Kidney tubule cell (primary cell): Measurements from ENCODE around the gene FAM217A.

Experiments
- DNase-seq: peaks from one replicate; pipeline ENCODE4 v3.0.0-alpha.2; 2018; ENCODE audit warnings: low spot score

Gene FAM217A

DNA sequence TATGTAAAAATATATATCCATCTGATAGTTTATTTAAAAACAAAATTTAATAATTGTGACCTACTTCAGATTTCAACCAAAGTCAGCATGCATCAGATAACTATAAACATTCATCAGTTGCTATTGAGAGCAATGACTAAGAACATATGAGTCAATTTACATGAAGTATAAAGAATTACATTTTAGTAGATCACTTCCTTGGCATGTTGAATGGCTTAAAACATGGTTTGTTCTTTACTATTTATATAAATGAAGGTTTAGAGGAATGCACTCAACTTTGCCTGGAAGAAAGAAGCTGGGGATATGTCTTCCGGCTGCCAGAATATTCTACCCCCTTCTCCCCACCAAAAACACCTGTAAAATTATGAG is 6.4 kb upstream of the FAM217A start:
- DNase-seq = peak; percentile 43

DNA sequence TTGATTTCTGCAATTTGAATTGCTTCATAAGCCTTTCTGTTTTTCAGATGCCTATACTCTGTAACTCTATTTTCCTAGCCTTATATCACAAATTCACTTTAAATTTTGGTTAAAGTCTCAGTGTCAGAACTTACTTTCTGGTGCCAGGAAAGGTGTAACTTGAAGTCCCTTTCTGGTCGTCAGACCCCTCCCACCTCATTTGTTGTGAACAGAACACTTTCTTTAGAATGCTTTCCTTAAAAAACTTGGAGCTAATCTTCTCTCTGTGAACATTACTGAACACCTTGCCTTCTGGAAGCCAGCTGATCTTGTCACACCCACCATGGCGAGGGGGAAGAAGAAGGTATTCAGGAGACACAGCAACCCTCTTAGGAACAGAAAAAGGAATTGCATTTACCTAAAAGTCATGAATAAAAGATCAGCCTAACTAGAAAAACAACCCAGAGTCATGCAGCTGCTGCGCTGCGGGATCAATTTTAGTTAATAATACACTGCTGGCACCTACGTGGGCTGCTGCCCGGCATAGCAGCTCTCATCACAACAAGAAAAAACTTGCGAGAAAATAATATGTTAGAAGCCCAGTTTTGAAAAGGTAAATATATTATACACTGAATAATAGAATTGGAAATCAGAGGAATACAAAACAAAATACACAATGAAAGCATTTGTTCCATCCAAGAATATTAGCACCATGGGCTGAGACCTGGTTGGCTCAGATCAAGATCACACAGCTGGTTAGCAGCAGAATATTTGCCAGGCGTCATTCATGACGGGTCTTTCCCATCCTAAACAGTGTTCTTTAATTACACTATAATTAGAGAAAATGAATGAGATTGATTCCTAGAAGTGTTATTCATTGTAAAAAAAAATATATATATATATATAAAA is 5.8 kb upstream of the FAM217A start:
- DNase-seq = peak; percentile 57

DNA sequence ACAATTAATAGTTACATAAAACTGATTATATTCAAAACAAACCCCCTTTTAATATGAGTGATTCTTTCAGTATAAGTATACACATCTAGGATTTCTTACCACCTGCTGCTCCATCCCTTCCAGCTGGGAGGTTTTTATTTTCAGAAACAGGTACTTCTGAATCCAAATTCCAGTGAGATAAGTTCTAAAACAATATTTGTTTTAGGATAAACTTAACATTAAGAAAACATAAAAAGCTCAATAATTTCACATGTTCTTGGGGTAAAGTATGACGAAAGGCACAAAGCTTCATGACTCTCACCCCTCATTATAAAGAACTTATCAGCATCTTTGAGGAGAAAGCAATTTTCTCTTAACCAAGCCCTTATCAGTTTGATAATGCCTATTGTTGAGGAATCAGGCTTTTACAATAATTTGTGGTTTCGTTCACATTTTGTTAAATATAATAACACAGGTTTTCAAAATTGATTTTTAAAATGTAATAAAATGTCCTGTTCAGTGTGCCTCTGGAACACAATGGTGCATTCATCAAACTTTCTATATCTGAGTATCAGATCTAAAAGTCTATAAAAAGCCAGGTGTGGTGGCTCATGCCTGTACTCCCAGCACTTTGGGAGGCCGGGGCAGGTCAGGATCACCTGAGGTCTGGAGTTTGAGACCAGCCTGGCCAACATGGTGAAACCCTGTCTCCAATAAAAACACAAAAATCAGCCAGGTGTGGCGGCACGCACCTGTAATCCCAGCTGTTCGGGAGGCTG is 4.3 kb downstream of the FAM217A start:
- no peak for DNase-seq

DNA sequence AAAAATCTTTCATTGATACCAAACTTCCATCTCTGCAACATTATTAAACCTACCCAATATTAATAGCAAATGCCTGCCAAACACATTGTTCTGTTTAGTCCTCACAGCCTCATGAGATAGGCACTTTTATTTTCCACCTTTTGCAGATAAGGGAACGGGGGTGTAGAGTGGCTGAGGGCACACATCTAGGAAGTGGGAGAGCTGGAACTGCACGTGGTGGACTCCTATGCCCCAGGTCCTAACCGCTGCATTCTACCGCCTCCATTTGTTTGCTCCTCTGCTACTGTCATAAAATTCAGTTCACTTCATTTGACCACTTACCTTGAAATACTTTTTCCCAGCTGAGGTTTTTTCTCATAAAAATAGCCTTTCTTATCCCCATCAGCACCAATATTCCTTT is 7.6 kb downstream of the FAM217A start:
- DNase-seq = no peak

DNA sequence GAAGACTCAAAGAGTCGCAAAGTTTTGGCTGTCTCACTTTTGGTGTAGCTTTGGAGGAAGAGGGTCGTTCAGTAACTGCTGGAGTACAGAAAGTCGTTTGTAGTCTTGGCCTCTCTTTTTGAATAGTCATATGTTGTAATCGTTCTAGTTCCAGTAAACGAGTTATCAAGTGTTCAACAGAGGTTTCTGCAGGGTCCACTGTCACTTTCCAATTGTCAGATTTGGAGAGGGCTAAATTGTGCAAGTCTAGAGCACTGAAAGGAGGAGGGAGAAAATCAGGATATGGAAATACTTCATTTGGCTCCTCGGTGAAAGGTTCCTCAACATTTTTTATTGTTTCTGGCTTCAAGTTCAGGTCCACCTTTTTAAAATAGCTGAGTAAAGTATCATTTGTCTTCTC is 9.7 kb downstream of the FAM217A start:
- DNase-seq = no peak

DNA sequence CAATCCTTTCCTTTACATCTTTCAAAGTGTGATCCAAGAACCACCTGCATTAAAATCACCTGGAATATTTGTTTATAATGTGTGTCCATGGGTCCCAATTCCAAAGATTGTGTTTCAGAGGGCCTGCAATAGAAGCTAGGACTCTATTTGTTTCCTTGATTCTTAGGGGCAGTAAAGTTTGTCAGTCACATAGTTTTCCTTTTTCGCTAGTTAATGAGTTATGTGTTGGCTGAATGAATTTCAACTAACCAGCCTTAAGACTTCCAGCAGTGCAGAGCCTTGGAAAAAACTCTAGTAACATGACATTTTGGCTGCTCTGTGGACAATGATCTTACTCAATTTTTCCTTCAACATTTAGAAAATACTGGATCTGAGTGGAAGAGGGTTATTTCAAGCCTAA is 11.3 kb downstream of the FAM217A start:
- peak; percentile 48 for DNase-seq

DNA sequence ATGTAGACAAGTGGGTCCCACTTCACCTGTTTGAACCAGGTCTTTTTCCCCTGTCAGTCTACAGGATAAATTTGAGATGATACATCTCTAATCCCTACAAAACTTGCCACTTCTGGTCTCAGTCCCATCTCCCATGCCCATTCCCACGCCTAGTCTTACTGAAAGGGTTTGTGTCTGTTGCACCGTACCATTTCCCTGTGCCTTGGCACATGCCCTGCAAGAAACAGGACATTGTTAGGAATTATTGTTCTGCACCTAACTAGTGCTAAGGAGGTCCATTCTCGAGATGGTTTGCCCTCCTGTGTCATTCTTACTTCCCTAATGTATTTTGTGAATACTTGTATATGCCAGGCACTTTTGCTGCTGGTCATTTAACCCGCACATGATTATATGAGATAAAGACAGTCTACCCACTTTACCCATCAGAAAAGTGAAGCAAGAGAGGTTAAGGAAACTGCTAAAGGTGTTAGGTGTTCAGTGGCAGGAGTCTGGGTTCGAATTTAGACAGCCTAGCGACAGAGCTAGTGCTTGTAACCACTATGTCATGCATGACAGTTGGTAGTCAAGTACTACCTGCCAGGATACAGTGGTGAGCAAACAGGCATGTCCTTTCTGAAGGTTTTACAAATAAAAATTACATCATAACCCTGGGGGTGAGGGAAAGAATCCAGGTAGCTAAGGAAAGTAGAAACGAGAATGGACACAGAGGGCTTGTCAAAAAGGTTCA is 12.7 kb downstream of the FAM217A start:
- peak; percentile 78 for DNase-seq

DNA sequence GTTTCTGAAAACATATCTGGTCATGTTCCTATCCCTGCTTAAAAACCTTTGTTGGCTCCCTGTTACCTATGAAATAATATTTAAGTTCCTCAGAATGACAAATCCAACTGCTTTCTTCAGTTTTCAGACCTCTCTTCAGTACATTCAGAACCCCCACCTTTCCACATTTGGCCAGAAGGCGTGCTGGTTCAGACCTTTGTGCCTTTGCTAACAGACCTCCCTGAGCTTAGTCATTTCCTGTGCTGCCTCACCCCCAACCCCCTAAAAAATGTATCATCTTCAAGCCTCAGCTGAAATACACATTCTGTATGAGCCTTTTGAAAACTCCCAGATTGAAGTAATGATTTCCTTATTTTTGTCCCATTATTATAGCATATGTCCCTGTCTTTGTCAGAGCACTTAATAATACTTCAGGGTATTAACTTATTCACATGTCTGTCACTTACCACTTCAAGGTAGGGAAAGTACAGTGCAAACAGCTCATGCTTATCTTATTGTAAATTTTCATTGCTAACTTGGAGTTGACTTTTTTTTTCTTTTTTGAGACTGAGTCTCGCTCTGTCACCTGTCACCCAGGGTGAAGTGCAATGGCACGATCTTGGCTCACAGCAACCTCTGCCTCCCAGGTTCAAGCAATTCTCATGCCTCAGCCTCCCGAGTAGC is 19.7 kb downstream of the FAM217A start:
- peak; percentile 88 for DNase-seq

DNA sequence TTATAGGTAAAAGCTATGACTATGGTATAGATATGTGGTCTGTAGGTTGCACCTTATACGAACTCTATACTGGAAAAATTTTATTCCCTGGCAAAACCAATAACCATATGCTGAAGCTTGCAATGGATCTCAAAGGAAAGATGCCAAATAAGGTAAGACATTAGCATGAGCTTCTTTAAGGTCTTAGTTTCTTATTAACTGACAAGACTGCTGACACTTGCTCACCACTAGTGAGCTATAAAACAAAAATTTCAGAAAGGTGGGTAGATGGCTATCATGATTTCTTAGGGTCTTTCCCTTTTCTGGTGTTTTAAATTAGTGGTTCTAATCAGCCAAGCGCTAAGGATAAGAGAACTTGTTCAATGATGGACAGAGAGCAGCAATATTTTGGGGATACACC is 21.9 kb downstream of the FAM217A start:
- peak; percentile 72 for DNase-seq

DNA sequence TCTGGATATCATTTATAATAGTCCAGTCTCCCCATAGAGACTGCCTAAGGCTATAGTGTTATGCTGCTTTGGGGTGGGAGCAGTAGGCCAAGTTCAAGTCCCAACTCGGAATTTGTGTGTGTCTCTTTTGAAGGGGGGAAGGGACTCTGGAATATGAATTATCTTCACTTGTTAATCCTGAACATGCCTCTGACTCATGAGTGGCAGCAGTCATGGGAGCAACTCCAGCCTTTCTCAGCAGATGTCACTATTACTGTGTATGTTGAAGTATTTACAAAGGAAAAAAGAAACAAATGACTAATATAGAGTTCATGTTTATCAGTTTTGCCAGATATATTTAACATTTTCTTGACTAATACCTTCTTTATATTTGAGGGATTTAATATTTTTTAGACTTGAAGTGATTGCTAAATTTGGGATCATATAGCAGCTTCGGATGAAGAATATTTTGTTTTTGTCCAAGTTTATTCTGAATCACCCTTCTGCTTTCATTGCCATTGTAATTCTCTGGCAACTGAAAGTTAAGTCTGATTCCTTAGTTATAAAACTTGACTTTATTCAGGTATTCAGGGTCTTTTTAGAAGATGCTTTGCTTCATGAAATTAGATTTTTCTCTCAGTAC is 23.4 kb downstream of the FAM217A start:
- peak; percentile 82 for DNase-seq

DNA sequence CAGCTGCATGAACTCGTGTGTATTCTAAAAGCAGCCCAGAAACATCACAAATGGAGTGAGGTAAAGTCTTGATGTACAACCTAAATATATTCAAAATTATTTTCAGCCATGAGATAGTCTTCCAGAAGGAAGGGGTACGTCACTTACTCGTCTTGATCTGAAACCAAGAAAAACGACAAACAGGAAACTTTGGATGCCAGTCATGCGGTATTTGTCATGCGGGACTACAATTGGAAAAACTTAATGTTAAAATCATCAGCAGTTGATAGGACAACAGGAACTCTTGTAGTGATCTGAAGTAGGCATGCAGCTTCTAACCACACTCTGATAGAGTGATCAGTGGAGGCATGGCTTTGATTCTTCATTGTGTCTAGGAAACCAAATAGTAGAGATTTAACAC is 29.7 kb downstream of the FAM217A start:
- no peak for DNase-seq

DNA sequence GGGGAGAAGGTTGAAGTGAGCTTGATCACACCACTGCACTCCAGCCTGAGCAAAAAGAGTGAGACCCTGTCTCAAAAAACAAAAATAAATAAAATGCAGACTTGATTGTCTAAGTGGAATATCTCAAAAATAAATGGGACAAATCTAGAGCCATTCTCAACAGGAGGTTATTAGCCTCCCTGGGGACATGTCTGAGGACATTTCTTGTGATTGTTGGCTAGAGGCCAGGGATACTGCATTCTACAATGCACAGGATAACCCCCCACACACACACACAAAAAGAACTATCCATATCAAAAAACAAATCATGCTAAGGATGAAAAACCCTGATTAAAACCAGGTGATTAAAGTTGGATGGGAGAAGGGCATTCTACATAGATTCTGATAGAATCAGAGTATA is 37.5 kb downstream of the FAM217A start:
- DNase-seq = no peak

DNA sequence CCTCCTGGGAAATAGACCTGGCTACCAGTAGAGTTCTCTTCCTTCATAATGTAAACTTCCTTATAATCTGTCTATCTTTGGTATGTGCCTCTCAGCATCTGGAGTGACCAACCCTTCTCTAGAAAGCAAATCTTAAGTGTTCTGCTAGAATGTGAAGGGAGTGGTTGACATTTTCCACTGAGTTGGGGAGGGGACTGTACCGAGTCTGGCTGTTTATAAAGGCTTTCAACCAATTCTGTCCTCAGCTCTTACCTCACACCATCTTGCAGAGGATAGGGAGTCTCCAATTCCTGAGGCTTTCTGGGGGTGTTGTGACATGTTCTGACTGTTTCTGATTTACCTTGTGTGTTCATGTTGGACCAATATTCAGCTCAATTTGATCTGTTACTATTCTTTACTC is 39.6 kb downstream of the FAM217A start:
- DNase-seq = no peak

DNA sequence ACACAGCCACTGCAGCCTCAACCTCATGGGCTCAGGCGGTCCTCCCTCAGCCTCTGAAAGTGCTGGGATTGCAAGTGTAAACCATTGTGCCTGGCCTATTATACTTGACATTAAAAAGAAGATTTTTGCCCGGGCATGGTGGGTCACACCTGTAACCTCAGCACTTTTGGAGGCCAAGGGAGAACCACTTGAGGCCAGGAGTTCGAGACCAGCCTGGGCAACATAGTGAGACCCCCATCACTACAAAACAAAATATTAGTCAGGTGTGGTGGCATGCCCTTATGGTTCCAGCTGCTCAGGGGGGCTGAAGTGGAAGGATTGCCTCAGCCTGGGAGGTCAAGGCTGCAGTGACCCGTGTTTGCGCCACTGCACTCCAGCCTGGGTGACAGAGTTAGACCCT is 42.4 kb downstream of the FAM217A start:
- DNase-seq = no peak

DNA sequence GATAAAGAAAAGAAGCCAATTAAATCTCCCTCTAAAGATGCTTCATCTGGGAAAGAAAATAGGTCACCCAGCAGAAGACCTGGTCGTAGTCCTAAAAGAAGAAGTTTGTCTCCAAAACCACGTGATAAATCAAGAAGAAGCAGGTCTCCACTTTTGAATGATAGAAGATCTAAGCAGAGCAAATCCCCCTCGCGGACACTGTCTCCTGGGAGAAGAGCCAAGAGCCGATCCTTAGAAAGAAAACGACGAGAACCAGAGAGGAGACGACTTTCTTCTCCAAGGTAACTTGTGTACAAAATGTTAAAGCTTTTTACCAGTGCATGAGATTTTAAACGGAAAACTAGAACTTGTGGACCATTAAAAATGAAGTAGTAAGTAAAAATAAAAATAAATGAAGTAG is 46.5 kb downstream of the FAM217A start:
- no peak for DNase-seq

DNA sequence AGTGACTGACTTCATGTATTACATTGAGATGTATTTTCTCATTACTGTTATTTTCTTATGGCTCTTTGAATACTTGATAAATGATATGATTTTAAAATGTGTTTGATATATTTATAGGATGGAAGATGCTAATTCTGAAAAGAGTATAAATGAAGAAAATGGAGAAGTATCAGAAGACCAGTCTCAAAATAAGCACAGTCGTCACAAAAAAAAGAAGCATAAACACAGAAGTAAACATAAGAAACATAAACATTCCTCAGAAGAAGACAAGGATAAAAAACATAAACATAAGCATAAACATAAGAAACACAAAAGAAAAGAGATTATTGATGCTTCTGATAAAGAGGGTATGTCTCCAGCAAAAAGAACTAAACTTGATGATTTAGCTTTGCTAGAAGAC is 47.5 kb downstream of the FAM217A start:
- DNase-seq = no peak

DNA sequence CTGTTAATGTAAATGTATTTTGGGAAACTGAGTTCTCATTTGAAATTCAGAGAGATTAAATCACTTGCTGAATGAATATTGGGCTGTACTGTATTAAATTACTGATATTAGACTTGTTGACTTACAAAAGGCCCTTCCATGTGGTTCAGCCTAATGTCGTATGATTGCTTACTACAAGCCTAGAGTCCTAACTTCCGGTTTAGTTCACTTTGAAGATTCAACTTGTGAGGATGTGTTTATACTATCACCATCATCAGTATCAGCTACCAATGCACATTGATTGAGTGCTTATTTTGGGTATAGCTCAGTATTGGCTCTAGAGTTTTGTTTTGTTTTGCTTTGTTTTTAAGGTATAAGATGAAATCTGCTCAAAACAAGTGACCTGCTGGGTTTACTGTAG is 48.3 kb downstream of the FAM217A start:
- DNase-seq = no peak

DNA sequence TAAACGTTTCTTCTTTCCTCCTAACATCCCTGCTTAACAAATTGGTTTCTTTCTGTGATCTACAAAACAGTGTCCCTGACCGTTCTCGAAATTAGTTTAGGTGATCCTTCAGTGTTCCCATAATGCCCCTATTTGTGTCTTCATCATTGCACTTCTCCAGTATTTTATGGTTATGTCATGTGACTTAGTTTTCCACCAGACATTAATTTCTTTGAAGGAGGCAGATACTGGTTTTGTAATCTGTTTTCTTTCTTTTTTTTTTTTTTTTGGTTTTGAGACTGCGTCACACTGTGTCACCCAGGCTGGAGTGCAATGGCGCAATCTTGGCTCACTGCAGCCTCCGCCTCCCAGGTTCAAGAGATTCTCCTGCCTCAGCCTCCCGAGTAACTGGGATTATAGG is 49.2 kb downstream of the FAM217A start:
- no peak for DNase-seq

DNA sequence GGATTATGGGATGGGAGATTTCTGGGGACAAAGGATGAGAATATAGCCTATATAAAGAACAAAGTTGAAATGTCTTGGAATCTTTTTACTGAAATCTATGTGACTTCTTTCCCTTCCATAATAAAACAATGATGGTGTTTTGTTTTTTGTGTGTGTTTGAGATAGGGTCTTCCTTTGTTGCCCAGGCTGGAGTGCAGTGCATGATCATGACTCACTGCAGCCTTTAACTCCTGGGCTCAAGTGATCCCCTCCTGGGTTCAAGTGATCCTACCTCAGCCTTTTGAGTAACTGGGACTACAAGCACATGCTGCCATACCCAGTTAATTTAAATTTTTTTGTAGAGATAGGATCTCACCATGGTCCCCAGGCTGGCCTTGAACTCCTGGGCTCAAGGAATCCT is 50.9 kb downstream of the FAM217A start:
- DNase-seq = no peak

DNA sequence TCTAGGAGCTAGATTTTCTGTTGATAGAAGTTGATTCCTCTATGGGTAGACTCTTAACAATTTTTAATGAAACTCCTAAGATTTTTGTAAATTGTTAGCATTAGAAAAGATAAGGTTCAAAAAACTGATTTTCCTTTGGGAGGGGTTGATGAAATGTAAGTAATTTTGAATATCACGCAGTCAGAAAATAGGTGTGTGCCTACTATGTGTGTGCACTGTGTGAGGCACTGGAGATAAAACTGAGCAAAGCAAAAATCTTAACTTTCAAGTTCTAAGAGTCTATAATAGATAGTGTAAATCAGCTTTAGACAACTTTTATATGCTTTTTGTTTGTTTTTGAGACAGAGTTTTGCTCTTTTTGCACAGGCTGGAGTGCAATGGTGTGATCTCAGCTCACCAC is 53.3 kb downstream of the FAM217A start:
- no peak for DNase-seq

DNA sequence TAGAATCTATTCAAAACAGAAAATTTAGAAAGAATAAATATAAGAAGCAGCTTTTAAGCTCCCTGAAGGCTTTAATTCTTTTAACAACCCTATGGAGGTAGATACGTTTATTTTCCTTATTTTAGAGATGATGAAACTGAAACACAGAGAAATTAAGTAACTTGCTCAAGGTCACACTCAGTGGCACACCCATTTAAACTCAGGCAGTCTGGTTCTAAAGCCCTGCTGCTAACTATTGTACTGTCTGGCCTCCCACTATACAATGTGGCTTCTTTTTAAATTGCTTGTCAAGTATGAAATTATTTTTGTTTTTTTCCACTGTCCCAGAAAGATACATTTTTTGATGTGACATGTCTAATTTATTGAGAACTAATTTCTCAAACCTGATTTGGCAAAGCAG is 55.7 kb downstream of the FAM217A start:
- no peak for DNase-seq
